Upper lobe of left lung (tissue), 4 donors: ENCODE data around the gene B3GAT1.

Experiments
- CTCF ChIP-seq, 6 experiments: fragments of 450-650 bp in 4 of 6; fragments of 200-600 bp in 2 of 6; sonication (generic) in 2 of 6; IDR thresholded peaks; one replicate each; pipeline ENCODE4 v1.5.1; 2016 to 2019; ENCODE audit warnings: antibody characterized with exemption in 6 of 6
- EP300 ChIP-seq, 4 donors: sonication (generic); formaldehyde crosslinking; IDR thresholded peaks; one replicate each; pipeline ENCODE4 v1.5.1; 2017; ENCODE audit warnings: antibody characterized with exemption in 4 of 4, control low read depth in 2 of 4

GRCh38 chr11:134358165-134358855 is 53.7 kb downstream of the B3GAT1 start:
- TF ChIP-seq CTCF (IDR thresholded peaks at IDR 0.05) (no peak), EP300 (IDR thresholded peaks at IDR 0.05) (no peak)
